Stimulated activated CD8-positive, alpha-beta memory T cell treated with anti-CD3 and anti-CD28 coated beads, Interleukin-12 subunit alpha, Interleukin-12 subunit beta, amount 100 ng/mL, for 24 hours (primary cell): Measurements from ENCODE around the gene PRR12.
A peak's percentile ranks its signal among the peaks of the same experiment; 100 is the strongest.
"Not testable (repeated sequence)": the region's sequence is repeated elsewhere in the genome, so short reads cannot be mapped to it uniquely, and the experiment has no call there.

Experiments used
- DNase-seq: peaks from one replicate; pipeline ENCODE4 v3.0.0-alpha.2; 2020; ENCODE audit errors: extremely low read depth

PRR12 gene

DNA sequence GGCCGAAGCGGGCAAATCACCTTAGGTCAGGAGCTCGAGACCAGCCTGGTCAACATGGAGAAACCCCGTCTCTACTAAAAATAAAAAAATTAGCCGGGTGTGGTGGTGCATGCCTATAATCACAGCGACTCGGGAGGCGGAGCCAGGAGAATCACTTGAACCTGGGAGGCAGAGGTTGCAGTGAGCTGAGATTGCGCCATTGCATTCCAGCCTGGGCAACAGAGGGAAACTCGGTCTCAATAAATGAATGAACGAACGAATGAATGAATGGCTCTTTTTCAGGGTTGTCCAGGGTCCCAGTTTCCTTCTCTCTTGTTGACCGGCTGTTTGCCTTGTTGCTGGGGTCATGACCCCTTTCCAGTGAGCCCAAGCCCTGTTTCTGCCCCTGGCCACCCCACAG lies 26.9 kb downstream of the PRR12 start:
- not testable (repeated sequence) for DNase-seq

GRCh38 chr19:49624967-49625910 lies 34.3 kb downstream of the PRR12 start:
- no peak for DNase-seq

- DNase-seq: no peak
Observed at GRCh38 chr19:49626226-49626625, 35.2 kb downstream of the PRR12 start.

- DNase-seq: no peak
Observed at GRCh38 chr19:49629659-49630058, 38.7 kb downstream of the PRR12 start.

DNA sequence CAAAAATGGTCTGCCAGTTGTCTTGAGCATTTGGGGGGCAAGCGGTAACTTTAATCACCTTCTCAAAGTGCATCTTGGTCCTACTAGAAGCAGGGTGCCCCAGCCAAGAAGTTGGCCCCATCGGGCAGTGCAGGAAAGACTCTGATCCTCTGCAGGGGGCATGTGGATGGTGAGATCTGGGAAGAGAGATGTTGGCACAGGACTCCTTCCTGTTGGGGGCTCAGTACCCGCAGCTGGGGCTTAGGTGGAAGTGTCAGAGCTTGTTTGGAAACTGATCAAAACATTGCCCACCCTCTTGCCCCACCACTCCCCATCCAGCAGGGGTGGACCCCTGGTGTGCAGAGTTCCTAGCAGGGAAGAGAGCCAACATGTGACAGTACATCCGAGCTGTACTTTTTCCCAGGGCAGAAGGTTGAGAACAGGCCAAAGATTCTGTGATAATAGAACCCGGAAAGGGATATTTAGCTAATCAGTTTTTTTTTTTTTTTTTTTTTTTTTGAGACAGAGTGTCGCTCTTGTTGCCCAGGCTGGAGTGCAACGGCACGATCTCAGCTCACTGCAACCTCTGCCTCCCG lies 40.1 kb downstream of the PRR12 start:
- DNase-seq: no peak

DNA sequence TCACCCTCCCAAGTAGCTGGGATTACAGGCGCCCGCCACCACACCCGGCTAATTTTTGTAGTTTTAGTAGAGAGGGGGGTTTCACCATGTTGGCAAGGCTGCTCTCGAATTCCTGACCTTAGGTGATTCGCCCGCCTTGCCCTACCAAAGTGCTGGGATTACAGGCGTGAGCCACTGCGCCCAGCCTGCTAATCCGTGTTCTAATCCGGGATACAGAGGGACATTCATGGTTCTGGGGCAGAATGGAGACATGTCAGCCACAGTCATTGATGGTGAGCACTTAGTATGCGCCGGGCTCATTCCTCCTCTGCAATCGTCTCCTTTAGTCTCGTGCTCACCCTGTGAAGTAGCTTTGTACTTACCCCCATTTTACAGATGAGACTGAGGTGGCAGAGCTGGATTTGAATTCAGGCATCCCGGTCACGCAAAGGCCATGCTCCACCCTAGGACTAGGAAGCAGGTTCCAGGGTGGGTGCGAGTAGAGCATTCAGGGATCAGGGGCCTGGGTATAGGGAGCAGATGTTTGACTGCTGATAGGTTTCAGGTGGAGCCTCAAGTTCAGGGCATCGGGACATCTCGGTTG lies 40.7 kb downstream of the PRR12 start:
- DNase-seq: no peak

- DNase-seq: no peak
Observed at GRCh38 chr19:49632576-49632975, 41.6 kb downstream of the PRR12 start.

- DNase-seq: not testable (repeated sequence)
Observed at GRCh38 chr19:49633273-49633672, 42.3 kb downstream of the PRR12 start.

- no peak for DNase-seq
Observed at GRCh38 chr19:49635530-49636232, 44.7 kb downstream of the PRR12 start.

GRCh38 chr19:49636233-49636932 lies 45.4 kb downstream of the PRR12 start:
- no peak for DNase-seq

GRCh38 chr19:49637821-49638738 lies 47.1 kb downstream of the PRR12 start:
- no peak for DNase-seq

DNA sequence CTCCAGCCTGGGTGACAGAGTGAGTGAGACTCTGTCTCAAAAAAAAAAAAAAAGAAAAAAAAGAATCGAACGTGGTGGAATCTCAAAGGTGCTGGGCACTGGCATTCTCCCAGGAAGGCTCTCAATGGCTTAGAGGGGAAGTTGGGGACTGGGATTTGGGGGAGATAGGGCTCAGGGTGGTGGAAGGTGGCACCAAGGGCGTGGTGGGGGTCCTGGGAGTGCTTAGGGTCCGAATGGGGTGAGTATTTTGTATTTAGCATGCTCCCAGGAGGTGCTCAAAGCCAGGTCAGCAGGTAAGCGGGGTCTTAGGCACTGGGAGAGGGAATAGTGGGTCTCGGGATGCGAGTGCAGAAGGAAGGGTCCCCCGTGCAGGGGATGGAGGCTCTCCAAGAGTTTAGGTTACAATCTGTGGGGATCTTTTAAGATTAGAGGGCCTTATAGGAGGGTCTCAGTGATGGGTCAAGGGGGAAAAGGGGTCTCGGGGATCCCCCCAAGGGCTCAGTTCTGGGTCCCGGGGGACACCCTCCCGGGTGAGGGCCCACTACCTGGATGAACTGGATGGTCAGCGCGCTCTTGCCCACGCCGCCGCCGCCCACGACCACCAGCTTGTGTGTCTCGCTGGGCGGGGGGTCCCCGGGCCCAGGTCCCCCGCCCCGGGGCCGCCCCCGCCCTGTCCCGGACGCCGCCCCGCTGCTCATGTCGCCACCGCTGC lies 48.6 kb downstream of the PRR12 start:
- no peak for DNase-seq

GRCh38 chr19:49640113-49640898 lies 49.3 kb downstream of the PRR12 start, which contains the start of gene RRAS:
Gene RRAS (minus strand): TSS chr19:49640143. CDS start chr19:49640098, 45 bp downstream.
- DNase-seq: peak; percentile 100

DNA sequence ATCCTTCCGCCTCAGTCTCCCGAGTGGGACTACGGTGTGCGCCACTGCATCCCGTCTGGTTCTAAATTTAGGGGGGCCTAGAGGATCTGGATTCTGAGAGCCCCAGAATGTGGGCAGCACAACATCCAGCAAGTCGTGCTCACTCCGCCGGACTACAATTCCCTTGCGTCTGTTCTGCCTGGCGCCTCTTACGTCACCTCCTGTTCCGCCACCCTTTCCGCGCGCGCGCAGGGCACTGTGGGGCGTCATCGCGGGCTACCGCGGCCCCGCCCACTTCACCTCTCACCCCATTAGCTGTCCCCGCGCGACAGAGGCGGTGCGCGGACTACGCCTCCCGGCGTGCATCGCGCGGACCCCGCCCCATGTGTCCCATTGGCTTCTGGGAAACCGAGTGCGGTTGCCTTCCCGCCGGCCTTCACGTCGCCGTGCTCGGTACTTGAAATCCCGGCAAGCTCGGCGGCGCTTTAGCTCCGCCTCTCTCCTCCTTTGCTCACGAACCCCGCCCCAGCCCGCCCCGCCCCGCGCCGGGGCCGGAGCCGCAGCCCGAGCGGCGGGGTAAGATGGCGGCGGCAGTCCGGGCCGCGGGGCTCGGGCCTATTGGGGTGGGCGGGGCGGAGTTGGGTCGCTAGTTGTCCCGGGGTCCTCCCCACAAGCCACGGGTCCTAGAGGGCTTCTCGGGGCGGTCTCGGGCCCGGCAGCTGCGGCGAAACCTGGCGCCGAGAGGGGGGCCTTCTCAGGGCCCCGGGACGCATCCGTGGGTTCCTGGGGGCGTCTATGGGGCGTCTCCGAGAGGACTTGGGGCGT lies 50.9 kb downstream of the PRR12 start, which contains the start of gene SCAF1:
Gene SCAF1, plus strand, starts transcription at position 522 of the 804 bp plus-strand sequence. CDS start 2,818 bp downstream, outside the sequence.
- DNase-seq: peak; percentile 97

- no peak for DNase-seq
Observed at GRCh38 chr19:49642492-49643035, 51.6 kb downstream of the PRR12 start.

DNA sequence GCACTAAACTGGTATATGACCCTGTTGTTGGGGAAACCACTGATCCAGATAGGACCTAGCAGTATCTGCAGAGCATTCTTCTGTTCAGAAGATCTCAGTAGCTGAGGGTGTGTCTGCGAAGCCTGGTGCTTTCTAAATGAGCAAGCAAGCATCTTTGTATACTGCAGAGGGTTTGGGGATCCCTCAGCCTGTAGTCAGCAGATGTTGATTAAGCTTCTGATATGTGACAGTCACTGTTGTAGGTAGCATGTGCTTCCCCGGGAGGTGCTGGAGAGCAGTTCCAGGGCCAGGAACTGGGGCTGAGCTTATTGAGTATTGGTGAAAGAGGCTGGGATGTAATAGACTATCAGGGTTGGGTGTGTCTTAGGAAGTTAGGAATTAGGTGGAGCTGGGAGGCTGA lies 52.5 kb downstream of the PRR12 start:
- no peak for DNase-seq

DNA sequence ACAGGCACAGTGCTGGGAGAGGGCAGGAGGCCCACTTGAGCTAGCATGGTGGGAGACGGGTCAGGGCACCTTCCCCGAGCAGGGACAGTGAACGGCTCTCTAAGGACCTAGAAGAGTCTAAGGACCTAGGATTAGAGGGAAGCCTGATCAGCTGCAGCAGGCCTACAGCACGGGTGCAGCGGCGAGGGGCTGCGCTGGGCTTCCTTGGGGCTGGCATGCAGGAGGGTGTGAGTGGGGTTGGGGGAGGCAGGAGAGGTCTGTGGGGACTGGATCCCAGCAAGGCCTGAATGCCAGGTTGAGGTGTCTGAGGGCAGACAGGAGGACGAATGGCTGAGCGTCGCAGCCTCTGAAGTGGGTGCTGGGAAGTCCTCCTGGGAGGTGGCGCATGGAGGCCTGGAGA lies 54.6 kb downstream of the PRR12 start:
- DNase-seq: no peak

- no peak for DNase-seq
Observed at GRCh38 chr19:49645995-49646394, 55.0 kb downstream of the PRR12 start.
